ENCODE results near the gene COX17. TPM values are rescaled to one million over a fixed set of nuclear protein-coding genes. Genes with fewer than 3 reads are reported as not detected.

COX17 gene
- total RNA-seq, 1 experiment from 2014 or later, result 51.3 TPM

DNA sequence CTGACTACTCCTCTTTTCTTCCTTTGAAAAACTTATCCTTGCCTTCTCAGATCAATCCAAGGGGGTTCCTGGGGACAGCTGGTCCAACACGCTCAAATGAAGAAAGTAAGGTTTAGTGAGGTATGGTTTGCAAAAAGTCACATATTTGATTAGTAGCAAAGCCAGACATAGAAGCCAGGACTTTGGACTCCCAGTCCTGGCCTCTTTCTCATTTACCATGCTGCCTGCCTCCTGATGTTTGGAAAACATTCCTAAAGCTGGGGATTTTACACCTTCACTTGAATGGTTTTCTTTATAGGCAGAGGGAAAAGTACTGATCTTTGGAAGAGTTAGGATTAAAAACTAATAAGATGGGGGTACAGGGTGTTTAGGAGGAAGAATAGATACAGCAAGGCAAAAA lies 31.4 kb downstream of the COX17 start:
- H3K4me1 Mint-ChIP-seq (ENCODE audit: low read depth, unreplicated experiment), result no peaks in the 10 kb centered on the region
- no TSS peak for BruUV-seq (replicated peaks)
- no peak for DNase-seq
- H3K36me3 Mint-ChIP-seq (ENCODE audit: insufficient read depth, unreplicated experiment), result no peaks in the 10 kb centered on the region
- TF ChIP-seq, protein P1, sequence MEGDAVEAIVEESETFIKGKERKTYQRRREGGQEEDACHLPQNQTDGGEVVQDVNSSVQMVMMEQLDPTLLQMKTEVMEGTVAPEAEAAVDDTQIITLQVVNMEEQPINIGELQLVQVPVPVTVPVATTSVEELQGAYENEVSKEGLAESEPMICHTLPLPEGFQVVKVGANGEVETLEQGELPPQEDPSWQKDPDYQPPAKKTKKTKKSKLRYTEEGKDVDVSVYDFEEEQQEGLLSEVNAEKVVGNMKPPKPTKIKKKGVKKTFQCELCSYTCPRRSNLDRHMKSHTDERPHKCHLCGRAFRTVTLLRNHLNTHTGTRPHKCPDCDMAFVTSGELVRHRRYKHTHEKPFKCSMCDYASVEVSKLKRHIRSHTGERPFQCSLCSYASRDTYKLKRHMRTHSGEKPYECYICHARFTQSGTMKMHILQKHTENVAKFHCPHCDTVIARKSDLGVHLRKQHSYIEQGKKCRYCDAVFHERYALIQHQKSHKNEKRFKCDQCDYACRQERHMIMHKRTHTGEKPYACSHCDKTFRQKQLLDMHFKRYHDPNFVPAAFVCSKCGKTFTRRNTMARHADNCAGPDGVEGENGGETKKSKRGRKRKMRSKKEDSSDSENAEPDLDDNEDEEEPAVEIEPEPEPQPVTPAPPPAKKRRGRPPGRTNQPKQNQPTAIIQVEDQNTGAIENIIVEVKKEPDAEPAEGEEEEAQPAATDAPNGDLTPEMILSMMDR (IDR thresholded peaks at IDR 0.05; ENCODE audit: unreplicated experiment), result no peak
- H3K9me3 Mint-ChIP-seq (ENCODE audit: low read depth, unreplicated experiment), result no peaks in the 10 kb centered on the region
- CTCF ChIA-PET, result no interaction called here
- no peaks in the 10 kb centered on the region for H3K27me3 Mint-ChIP-seq (ENCODE audit: unreplicated experiment)
- H3K4me3 Mint-ChIP-seq (ENCODE audit: low read depth, unreplicated experiment), result no peak overlapping the region
- intact Hi-C loops (cut with micrococcal nuclease; ENCODE audit: unreplicated experiment), result no loop called here
- no peak overlapping the region for H3K27ac Mint-ChIP-seq (ENCODE audit: unreplicated experiment)

DNA sequence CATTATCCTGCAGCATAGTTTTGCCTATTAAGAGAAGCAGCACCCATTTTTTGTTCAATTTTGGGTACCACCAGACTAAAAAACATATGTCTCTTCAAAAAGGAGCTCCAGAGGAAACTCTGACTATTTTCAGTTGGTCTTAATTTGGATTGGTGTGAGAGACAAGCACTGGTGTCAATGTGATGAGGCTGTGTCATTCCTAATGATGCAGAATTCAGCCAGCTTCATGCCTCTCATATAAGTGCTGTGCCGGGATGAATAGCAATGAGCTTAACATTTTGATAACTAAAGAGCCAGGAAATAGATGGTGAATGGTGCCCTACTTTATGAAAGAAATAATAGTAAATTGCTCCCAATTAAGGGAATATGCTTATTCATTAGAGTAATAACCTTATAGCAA lies 32.7 kb downstream of the COX17 start:
- Mint-ChIP-seq H3K4me3 (ENCODE audit: low read depth, unreplicated experiment) (no peak overlapping the region), H3K36me3 (ENCODE audit: insufficient read depth, unreplicated experiment) (no peaks in the 10 kb centered on the region), H3K4me1 (ENCODE audit: low read depth, unreplicated experiment) (no peaks in the 10 kb centered on the region), H3K27me3 (ENCODE audit: unreplicated experiment) (no peaks in the 10 kb centered on the region), H3K9me3 (ENCODE audit: low read depth, unreplicated experiment) (no peaks in the 10 kb centered on the region), H3K27ac (ENCODE audit: unreplicated experiment) (no peak overlapping the region)
- no TSS peak for BruUV-seq (replicated peaks)
- DNase-seq, result no peak
- CTCF ChIA-PET, result no interaction called here
- TF ChIP-seq, protein P1 (IDR thresholded peaks at IDR 0.05; ENCODE audit: unreplicated experiment), result no peak
- intact Hi-C loops (cut with micrococcal nuclease; ENCODE audit: unreplicated experiment), result no loop called here

DNA sequence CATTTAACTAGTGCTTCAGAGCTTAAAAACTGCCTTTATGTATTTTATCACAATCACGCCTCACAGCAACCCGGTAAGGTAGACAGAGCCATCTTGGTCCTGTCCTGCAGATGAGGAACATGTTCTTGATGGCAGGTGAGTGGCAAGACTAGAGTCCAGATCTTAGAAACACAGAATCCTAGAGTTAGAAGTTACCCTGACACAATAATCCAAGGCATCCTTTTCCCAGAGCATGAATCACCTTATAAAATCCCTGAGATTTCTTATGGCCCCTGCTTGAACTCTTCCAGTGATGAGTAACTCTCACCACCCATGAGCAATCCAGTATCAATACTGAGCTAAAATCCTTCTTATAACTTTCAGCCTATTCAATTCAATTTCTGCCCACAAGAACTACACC lies 33.7 kb downstream of the COX17 start:
- Mint-ChIP-seq H3K27me3 (ENCODE audit: unreplicated experiment) (no peaks in the 10 kb centered on the region), H3K9me3 (ENCODE audit: low read depth, unreplicated experiment) (no peaks in the 10 kb centered on the region), H3K4me1 (ENCODE audit: low read depth, unreplicated experiment) (no peaks in the 10 kb centered on the region), H3K27ac (ENCODE audit: unreplicated experiment) (no peak overlapping the region), H3K4me3 (ENCODE audit: low read depth, unreplicated experiment) (no peak overlapping the region), H3K36me3 (ENCODE audit: insufficient read depth, unreplicated experiment) (no peaks in the 10 kb centered on the region)
- BruUV-seq (replicated peaks), result no TSS peak
- DNase-seq, result no peak
- intact Hi-C loops (cut with micrococcal nuclease; ENCODE audit: unreplicated experiment), result no loop called here
- TF ChIP-seq, protein P1 (IDR thresholded peaks at IDR 0.05; ENCODE audit: unreplicated experiment), result no peak
- CTCF ChIA-PET, result no interaction called here

DNA sequence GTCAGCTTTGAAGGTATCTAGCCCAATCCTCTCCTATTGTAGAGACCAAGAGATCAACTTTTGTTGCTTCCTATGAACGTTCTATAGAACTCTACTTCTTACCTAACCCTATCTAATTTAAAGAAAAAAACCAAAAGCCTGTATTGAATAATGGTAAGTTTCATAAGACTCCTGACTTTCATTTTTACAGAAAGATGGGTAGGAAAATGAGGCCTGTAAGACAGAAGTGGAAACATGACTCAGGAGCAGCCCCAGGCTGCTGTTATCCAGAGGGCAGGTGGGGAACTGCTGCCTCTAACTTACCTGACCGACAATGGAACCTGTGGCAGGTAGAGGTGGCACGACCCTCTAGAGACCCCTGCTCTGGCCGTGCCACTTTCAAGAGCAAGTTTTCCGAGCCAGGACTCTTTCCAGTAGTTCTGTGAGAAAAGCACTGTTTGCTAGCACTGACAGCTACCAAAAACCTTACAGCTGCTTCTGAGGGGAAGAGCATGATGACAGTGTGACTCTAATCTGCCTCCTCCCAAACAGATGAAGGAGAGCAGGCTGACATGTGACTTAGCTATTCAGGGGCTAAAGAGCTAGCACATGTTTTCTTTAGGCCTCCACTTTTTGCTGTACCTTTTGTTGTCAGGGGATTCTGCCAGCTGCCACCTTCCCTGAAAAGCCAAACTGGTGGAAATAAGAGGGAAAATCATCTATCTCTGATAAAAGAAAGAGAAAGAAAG lies 34.3 kb downstream of the COX17 start:
- Mint-ChIP-seq H3K9me3 (ENCODE audit: low read depth, unreplicated experiment) (no peaks in the 10 kb centered on the region), H3K4me3 (ENCODE audit: low read depth, unreplicated experiment) (no peak overlapping the region), H3K36me3 (ENCODE audit: insufficient read depth, unreplicated experiment) (no peaks in the 10 kb centered on the region), H3K4me1 (ENCODE audit: low read depth, unreplicated experiment) (no peaks in the 10 kb centered on the region), H3K27me3 (ENCODE audit: unreplicated experiment) (no peaks in the 10 kb centered on the region), H3K27ac (ENCODE audit: unreplicated experiment) (no peak overlapping the region)
- TF ChIP-seq, protein P1 (IDR thresholded peaks at IDR 0.05; ENCODE audit: unreplicated experiment), result no peak
- intact Hi-C loops (cut with micrococcal nuclease; ENCODE audit: unreplicated experiment), result no loop called here
- no peak for DNase-seq
- CTCF ChIA-PET, result interaction anchor here (0.6 kb wide), 1 partner anchor 42 kb away, joined by 3 read pairs; no protein-coding TSS in a partner anchor
- no TSS peak for BruUV-seq (replicated peaks)

Data from Calu3 (cell line).